ENCODE measurements around the gene GRB2. TPM values are rescaled to one million over a fixed set of nuclear protein-coding genes. Genes with fewer than 3 reads are reported as not detected.

GRB2 gene
- total RNA-seq, 2 experiments from 2014 or later, result 166 to 178 TPM

DNA sequence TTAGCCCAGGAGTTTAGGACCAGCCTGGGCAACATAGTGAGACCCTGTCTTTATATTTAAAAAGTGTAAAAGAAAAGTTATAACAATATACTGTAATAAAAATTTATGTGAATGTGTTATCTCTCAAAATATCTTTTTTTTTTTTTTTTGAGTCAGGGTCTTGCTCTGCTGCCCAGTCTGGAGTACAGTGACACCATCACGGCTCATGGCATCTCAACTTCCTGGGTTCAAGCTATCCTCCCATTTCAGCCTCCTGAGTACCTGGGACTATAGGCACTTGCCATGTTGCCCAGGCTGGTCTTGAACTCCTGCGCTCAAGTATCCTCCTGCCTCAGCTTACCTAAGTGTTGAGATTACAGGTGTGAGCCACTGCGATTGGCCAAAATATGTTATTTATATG lies 70.8 kb downstream of the GRB2 start:
- ChIA-PET CTCF (interaction anchor here (4.2 to 6.9 kb wide), 3 partner anchors 12 to 77 kb away, joined by 19 to 46 read pairs (median 29); no protein-coding TSS in a partner anchor), POLR2A (interaction anchor here (2.0 kb wide), 1 partner anchor 9 kb away, joined by 5 read pairs; no protein-coding TSS in a partner anchor)
- Mint-ChIP-seq H3K27me3 (ENCODE audit: low read depth) (no peaks in the 10 kb centered on the region), H3K36me3 (ENCODE audit: low read depth) (peaks cover 36% of the 10 kb centered on the region), H3K4me3 (no peak overlapping the region), H3K4me1 (ENCODE audit: low read depth) (peaks cover 77% of the 10 kb centered on the region), H3K9me3 (ENCODE audit: insufficient read depth) (no peaks in the 10 kb centered on the region), H3K27ac (peak overlapping the region; percentile 3)
- no peak for DNase-seq
- no peak for ATAC-seq

DNA sequence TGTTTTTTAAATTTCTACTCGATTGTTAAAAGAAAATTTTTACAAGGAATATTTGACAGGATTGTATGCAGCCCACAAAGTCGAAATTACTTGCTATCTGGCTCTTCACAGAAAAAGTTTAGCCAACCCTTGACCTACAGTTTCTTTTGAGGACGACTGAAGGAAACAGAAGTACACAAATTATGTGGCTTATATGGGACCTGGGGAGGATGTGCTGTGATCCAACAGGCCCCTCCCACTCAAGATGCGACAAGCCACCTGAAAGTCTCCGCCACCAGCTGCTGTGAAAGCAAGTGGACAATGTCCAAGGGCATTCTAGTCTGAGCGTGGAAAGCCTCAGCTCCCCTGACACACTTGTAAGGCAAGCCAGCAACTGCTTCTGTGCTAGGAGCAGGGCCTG lies 73.8 kb downstream of the GRB2 start:
- Mint-ChIP-seq H3K4me1 (ENCODE audit: low read depth) (peaks cover 72% of the 10 kb centered on the region), H3K4me3 (no peak overlapping the region), H3K9me3 (ENCODE audit: insufficient read depth) (no peaks in the 10 kb centered on the region), H3K27me3 (ENCODE audit: low read depth) (no peaks in the 10 kb centered on the region), H3K36me3 (ENCODE audit: low read depth) (peaks cover 45% of the 10 kb centered on the region), H3K27ac (peak overlapping the region; percentile 39)
- ChIA-PET CTCF (interaction anchor here (1.4 to 1.5 kb wide), 2 partner anchors 9 to 80 kb away, joined by 3 to 5 read pairs; no protein-coding TSS in a partner anchor), POLR2A (no interaction called here)
- ATAC-seq (no peak), DNase-seq (no peak)

GRCh38 chr17:75327757-75328156 lies 77.7 kb downstream of the GRB2 start:
- POLR2A ChIA-PET, result interaction anchor here (1.0 kb wide), 1 partner anchor 78 kb away, joined by 3 read pairs; the partner anchor contains the start of gene GRB2
- Mint-ChIP-seq H3K27ac (peak overlapping the region; percentile 49), H3K36me3 (ENCODE audit: low read depth) (peaks cover 47% of the 10 kb centered on the region)

DNA sequence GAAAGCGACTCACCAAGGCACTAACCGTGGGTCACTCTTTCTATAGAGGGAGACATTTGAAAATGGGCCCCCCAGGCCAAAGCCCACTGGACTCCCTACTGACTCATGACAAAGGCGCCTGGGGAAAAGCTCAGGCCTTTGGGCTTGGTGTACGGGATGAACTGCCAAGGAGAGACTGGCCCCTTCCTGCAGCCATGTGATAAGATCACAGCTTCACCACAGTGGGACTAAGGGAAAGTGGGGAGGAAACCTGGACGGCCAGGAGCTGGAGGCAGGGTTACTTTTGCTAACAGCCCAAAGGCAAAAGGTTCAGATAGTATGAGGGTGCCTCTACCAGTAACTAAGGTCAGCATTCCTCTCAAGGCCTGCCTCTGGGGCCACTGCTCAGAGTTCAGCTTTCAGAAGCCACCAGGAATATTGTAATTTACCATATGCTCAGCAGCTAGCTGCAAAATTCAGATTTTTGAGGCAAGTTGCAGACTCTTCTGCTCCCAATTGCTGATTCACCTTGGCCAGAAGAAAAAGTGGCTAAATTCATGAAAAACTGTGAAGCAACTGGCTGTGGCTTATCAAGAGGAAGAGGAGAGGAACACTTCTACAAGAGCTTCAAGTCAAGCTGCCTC lies 79.1 kb downstream of the GRB2 start:
- Mint-ChIP-seq H3K27ac (peak overlapping the region; percentile 51), H3K36me3 (ENCODE audit: low read depth) (peaks cover 42% of the 10 kb centered on the region), H3K27me3 (ENCODE audit: low read depth) (no peaks in the 10 kb centered on the region), H3K4me1 (ENCODE audit: low read depth) (peaks cover 56% of the 10 kb centered on the region), H3K4me3 (no peak overlapping the region), H3K9me3 (ENCODE audit: insufficient read depth) (no peaks in the 10 kb centered on the region)
- CTCF ChIA-PET, result interaction anchor here (1.0 to 1.8 kb wide), 8 partner anchors 11 to 86 kb away, joined by 3 to 6 read pairs (median 4); partner anchors contain the start of gene MIF4GD
- DNase-seq (no peak), ATAC-seq (no peak)
- POLR2A ChIA-PET, result interaction anchor here (0.7 to 1.0 kb wide), 2 partner anchors 79 to 1069 kb away, joined by 3 to 4 read pairs; partner anchors contain the start of gene GRB2

More at GRCh38 chr17:75327757-75328156, 77.7 kb downstream of the GRB2 start:
- CTCF ChIA-PET, result interaction anchor here (1.4 kb wide), 1 partner anchor 9 kb away, joined by 6 read pairs; no protein-coding TSS in a partner anchor
- no peaks in the 10 kb centered on the region for H3K27me3 Mint-ChIP-seq (ENCODE audit: low read depth)
- H3K4me3 Mint-ChIP-seq, result no peak overlapping the region
- DNase-seq (no peak), ATAC-seq (no peak)
- H3K4me1 Mint-ChIP-seq (ENCODE audit: low read depth), result peaks cover 70% of the 10 kb centered on the region
- H3K9me3 Mint-ChIP-seq (ENCODE audit: insufficient read depth), result no peaks in the 10 kb centered on the region

GRCh38 chr17:75325827-75326225 lies 79.7 kb downstream of the GRB2 start:
- ChIA-PET POLR2A (interaction anchor here (1.0 kb wide), 1 partner anchor 80 kb away, joined by 4 read pairs; the partner anchor contains the start of gene GRB2), CTCF (interaction anchor here (1.0 to 1.8 kb wide), 6 partner anchors 11 to 86 kb away, joined by 3 to 6 read pairs (median 4); partner anchors contain the start of gene MIF4GD)
- Mint-ChIP-seq H3K4me1 (ENCODE audit: low read depth) (peaks cover 51% of the 10 kb centered on the region), H3K9me3 (ENCODE audit: insufficient read depth) (no peaks in the 10 kb centered on the region), H3K27ac (peak overlapping the region; percentile 51), H3K4me3 (no peak overlapping the region), H3K27me3 (ENCODE audit: low read depth) (no peaks in the 10 kb centered on the region), H3K36me3 (ENCODE audit: low read depth) (peaks cover 40% of the 10 kb centered on the region)
- ATAC-seq (no peak), DNase-seq (no peak)

DNA sequence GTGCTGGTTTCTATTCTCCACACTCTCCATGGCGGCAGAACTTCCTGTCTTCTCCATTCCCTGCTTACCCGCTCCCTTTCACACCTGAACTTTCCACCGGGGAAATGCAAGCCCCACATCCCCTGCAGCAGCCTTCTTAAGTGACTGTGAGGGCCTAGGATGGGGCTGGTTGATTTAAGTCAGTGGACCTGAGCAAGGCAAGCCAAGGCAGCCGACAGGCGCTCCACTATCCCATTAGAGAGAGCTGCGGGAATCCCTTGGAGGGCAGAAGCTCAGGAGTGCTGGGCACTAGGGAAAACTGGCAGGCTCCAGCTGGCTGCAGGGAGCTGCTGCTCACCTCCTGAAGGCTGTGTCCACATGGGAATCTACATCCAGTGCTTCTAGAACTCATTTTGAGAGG lies 80.1 kb downstream of the GRB2 start:
- Mint-ChIP-seq H3K9me3 (ENCODE audit: insufficient read depth) (no peaks in the 10 kb centered on the region), H3K27me3 (ENCODE audit: low read depth) (no peaks in the 10 kb centered on the region), H3K36me3 (ENCODE audit: low read depth) (peaks cover 42% of the 10 kb centered on the region), H3K27ac (peak overlapping the region; percentile 51), H3K4me3 (no peak overlapping the region), H3K4me1 (ENCODE audit: low read depth) (peaks cover 48% of the 10 kb centered on the region)
- ATAC-seq (no peak), DNase-seq (no peak)
- CTCF ChIA-PET, result interaction anchor here (1.0 to 5.7 kb wide), 5 partner anchors 12 to 87 kb away, joined by 3 to 69 read pairs (median 4); no protein-coding TSS in a partner anchor
- POLR2A ChIA-PET, result no interaction called here

- H3K4me3 Mint-ChIP-seq, result no peak overlapping the region
- ATAC-seq, result no peak
- no peak overlapping the region for H3K27ac Mint-ChIP-seq
- ChIA-PET POLR2A (interaction anchor here (2.6 kb wide), 1 partner anchor 32 kb away, joined by 7 read pairs; the partner anchor contains the start of gene SLC25A19), CTCF (interaction anchor here (0.5 to 5.7 kb wide), 12 partner anchors 8 to 462 kb away, joined by 3 to 69 read pairs (median 7); partner anchors contain the start of genes GRB2, MIF4GD and SLC25A19)
- no peaks in the 10 kb centered on the region for H3K9me3 Mint-ChIP-seq (ENCODE audit: insufficient read depth)
- peaks cover 39% of the 10 kb centered on the region for H3K4me1 Mint-ChIP-seq (ENCODE audit: low read depth)
- peaks cover 50% of the 10 kb centered on the region for H3K36me3 Mint-ChIP-seq (ENCODE audit: low read depth)
- no peaks in the 10 kb centered on the region for H3K27me3 Mint-ChIP-seq (ENCODE audit: low read depth)
- no peak for DNase-seq
Measured at GRCh38 chr17:75321506-75321905, 84.0 kb downstream of the GRB2 start.

- CTCF ChIA-PET, result interaction anchor here (0.6 to 5.7 kb wide), 8 partner anchors 24 to 92 kb away, joined by 3 to 69 read pairs (median 4); partner anchors contain the start of genes GRB2 and SLC25A19
Measured at GRCh38 chr17:75319904-75320691, 85.4 kb downstream of the GRB2 start.

GRCh38 chr17:75318615-75319222 lies 86.8 kb downstream of the GRB2 start:
- POLR2A ChIA-PET, result no interaction called here
- H3K27me3 Mint-ChIP-seq (ENCODE audit: low read depth), result no peaks in the 10 kb centered on the region
- peaks cover 29% of the 10 kb centered on the region for H3K4me1 Mint-ChIP-seq (ENCODE audit: low read depth)
- H3K4me3 Mint-ChIP-seq, result no peak overlapping the region
- no peaks in the 10 kb centered on the region for H3K9me3 Mint-ChIP-seq (ENCODE audit: insufficient read depth)
- peaks cover 40% of the 10 kb centered on the region for H3K36me3 Mint-ChIP-seq (ENCODE audit: low read depth)
- CTCF ChIA-PET, result interaction anchor here (1.2 kb wide), 1 partner anchor 94 kb away, joined by 3 read pairs; no protein-coding TSS in a partner anchor
- no peak overlapping the region for H3K27ac Mint-ChIP-seq
- no peak for ATAC-seq
- no peak for DNase-seq

More at GRCh38 chr17:75319904-75320691, 85.4 kb downstream of the GRB2 start:
- H3K36me3 Mint-ChIP-seq (ENCODE audit: low read depth), result peaks cover 47% of the 10 kb centered on the region
- POLR2A ChIA-PET, result interaction anchor here (0.5 to 1.3 kb wide), 2 partner anchors 30 to 49 kb away, joined by 3 to 4 read pairs; partner anchors contain the start of gene MIF4GD
- no peak overlapping the region for H3K4me3 Mint-ChIP-seq
- H3K27me3 Mint-ChIP-seq (ENCODE audit: low read depth), result no peaks in the 10 kb centered on the region
- no peak for ATAC-seq
- H3K9me3 Mint-ChIP-seq (ENCODE audit: insufficient read depth), result no peaks in the 10 kb centered on the region
- DNase-seq, result no peak
- peaks cover 28% of the 10 kb centered on the region for H3K4me1 Mint-ChIP-seq (ENCODE audit: low read depth)
- H3K27ac Mint-ChIP-seq, result peak overlapping the region; percentile 57

DNA sequence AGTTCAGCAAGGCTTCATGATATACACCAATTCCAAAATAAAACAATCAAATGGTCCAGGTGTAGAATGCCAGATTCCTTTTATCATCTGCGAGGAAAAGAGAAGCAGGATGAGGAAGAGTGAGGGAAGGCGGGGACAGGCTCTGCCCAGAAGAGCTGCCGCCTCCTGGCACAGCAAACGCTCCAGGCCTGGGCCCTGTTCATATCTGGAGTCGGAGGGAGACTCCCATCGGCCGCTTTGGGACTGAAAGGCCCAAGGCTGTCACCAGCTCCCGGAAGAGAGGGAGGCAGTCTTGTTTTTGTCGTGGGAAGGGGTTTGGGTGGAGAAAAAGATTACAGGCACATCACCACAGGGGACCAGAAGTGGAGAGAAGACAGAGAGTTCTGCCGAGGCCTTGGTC lies 87.3 kb downstream of the GRB2 start:
- Mint-ChIP-seq H3K27ac (peak overlapping the region; percentile 25), H3K27me3 (ENCODE audit: low read depth) (no peaks in the 10 kb centered on the region), H3K4me3 (no peak overlapping the region), H3K36me3 (ENCODE audit: low read depth) (peaks cover 36% of the 10 kb centered on the region), H3K4me1 (ENCODE audit: low read depth) (peaks cover 25% of the 10 kb centered on the region), H3K9me3 (ENCODE audit: insufficient read depth) (no peaks in the 10 kb centered on the region)
- ChIA-PET CTCF (no interaction called here), POLR2A (no interaction called here)
- ATAC-seq (no peak), DNase-seq (no peak)

DNA sequence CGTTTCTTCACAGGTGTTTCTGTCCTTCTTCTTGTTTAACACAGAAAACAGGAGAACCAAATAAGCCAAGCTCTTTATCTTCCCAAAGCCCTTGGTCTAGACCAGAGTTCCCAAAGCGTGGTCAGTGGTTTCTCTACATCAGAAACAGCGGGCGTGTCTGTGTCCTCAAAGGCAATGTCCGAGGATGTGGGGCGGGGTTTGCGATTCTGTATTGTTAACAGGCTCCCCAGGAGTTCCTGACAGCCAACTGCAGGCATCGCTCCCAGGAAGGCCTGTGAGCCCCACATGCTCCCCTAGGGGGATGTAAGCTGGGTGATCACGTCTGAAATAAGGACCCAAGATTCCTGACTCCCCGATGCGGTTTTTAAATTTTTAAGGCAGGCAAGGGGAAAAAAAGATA lies 87.8 kb downstream of the GRB2 start:
- ChIA-PET POLR2A (interaction anchor here (1.0 kb wide), 1 partner anchor 88 kb away, joined by 4 read pairs; no protein-coding TSS in a partner anchor), CTCF (interaction anchor here (2.3 kb wide), 1 partner anchor 28 kb away, joined by 9 read pairs; the partner anchor contains the start of gene SLC25A19)
- Mint-ChIP-seq H3K27me3 (ENCODE audit: low read depth) (no peaks in the 10 kb centered on the region), H3K4me3 (no peak overlapping the region), H3K27ac (peak overlapping the region; percentile 12), H3K9me3 (ENCODE audit: insufficient read depth) (no peaks in the 10 kb centered on the region), H3K4me1 (ENCODE audit: low read depth) (peaks cover 25% of the 10 kb centered on the region), H3K36me3 (ENCODE audit: low read depth) (peaks cover 34% of the 10 kb centered on the region)
- no peak for DNase-seq
- ATAC-seq, result no peak
